IMR-90 (cell line): Measurements from ENCODE around the gene CLPTM1. TPM values are rescaled to one million over a fixed set of nuclear protein-coding genes. Genes with fewer than 3 reads are reported as not detected.
A peak's percentile ranks its signal among the peaks of the same experiment; 100 is the strongest.

Experiments
- ATAC-seq: fragments of 200-7000 bp; cut with Tn5 transposase; 2 replicates; pipeline ENCODE4 v1.9.1; 2020; ENCODE audit warnings: low read depth, mild to moderate bottlenecking, moderate library complexity
- BruUV-seq: library from RNA; stranded (reverse); fragments of 400-500 nt; replicated peaks from 2 replicates; lab custom pipeline; 2021; lab: Mats Ljungman, UMichigan
- CTCF ChIA-PET: fragments of 300-600 bp; formaldehyde crosslinking; extraction: SDS; loops from one replicate; lab custom pipeline; 2021; ENCODE audit warnings: antibody characterized with exemption; lab: Yijun Ruan, JAX
- POLR2A ChIA-PET: fragments of 300-600 bp; sonication (Branson Sonifier 250); formaldehyde crosslinking; loops from one replicate; lab custom pipeline; 2022; ENCODE audit warnings: antibody characterized with exemption; ENCODE audit not compliant: unreplicated experiment; lab: Charles Lee
- DNase-seq: peaks from one replicate; pipeline ENCODE4 v3.0.0; 2013
- H2AFZ ChIP-seq: replicated peaks from 2 replicates; pipeline ENCODE3; 2013; ENCODE audit warnings: low read length, mild to moderate bottlenecking; ENCODE audit not compliant: poor library complexity
- H2AK5ac ChIP-seq: 2 replicates; pipeline ENCODE4 v1.6.1; 2013; ENCODE audit warnings: low read depth, low read length, inconsistent platforms
- H2AK9ac ChIP-seq: replicated peaks from 2 replicates; pipeline ENCODE3; 2013; ENCODE audit warnings: mild to moderate bottlenecking, low read depth, low read length, moderate library complexity; ENCODE audit not compliant: poor library complexity
- H2BK120ac ChIP-seq: 2 replicates; pipeline ENCODE4 v1.6.1; 2013; ENCODE audit warnings: low read depth, low read length, inconsistent platforms
- H2BK15ac ChIP-seq: 3 replicates; pipeline ENCODE4 v1.6.1; 2013; ENCODE audit warnings: low read depth, low read length, inconsistent platforms
- H2BK20ac ChIP-seq: 2 replicates; pipeline ENCODE4 v1.6.1; 2013; ENCODE audit warnings: low read depth, mild to moderate bottlenecking, inconsistent platforms, low read length, moderate library complexity
- H2BK5ac ChIP-seq: 2 replicates; pipeline ENCODE4 v1.6.1; 2013; ENCODE audit warnings: mild to moderate bottlenecking, low read depth, low read length, inconsistent platforms; ENCODE audit not compliant: poor library complexity, severe bottlenecking
- H3K14ac ChIP-seq: replicated peaks from 2 replicates; pipeline ENCODE4 v1.6.1; 2013; ENCODE audit warnings: low read depth, low read length, inconsistent platforms
- H3K18ac ChIP-seq: 2 replicates; pipeline ENCODE4 v1.6.1; 2013; ENCODE audit warnings: low read depth, low read length, control low read depth
- H3K23ac ChIP-seq: 2 replicates; pipeline ENCODE4 v1.6.1; 2013; ENCODE audit warnings: low read depth, low read length, inconsistent platforms
- H3K27ac ChIP-seq: 2 replicates; pipeline ENCODE4 v1.5.1; 2013; ENCODE audit warnings: mild to moderate bottlenecking, control low read depth, low read length; ENCODE audit not compliant: insufficient read depth
- H3K27me3 ChIP-seq: 2 replicates; pipeline ENCODE4 v1.6.1; 2013; ENCODE audit warnings: low read length; ENCODE audit not compliant: control insufficient read depth, insufficient read depth
- H3K36me3 ChIP-seq: 2 replicates; pipeline ENCODE4 v1.6.1; 2013; ENCODE audit warnings: low read length, mixed read lengths; ENCODE audit not compliant: control insufficient read depth, insufficient read depth
- H3K4ac ChIP-seq: 2 replicates; pipeline ENCODE4 v1.6.1; 2013; ENCODE audit warnings: low read depth, low read length, inconsistent platforms
- H3K4me1 ChIP-seq: 2 replicates; pipeline ENCODE4 v1.6.1; 2013; ENCODE audit warnings: low read length, mixed read lengths; ENCODE audit not compliant: control insufficient read depth, insufficient read depth
- H3K4me2 ChIP-seq: 2 replicates; pipeline ENCODE4 v1.6.1; 2013; ENCODE audit warnings: low read depth, mild to moderate bottlenecking, control low read depth, low read length, moderate library complexity
- H3K4me3 ChIP-seq: 2 replicates; pipeline ENCODE4 v1.5.1; 2013; ENCODE audit warnings: low read depth, mild to moderate bottlenecking, control low read depth, low read length, moderate library complexity; ENCODE audit not compliant: insufficient read depth
- H3K56ac ChIP-seq: 2 replicates; pipeline ENCODE4 v1.6.1; 2013; ENCODE audit warnings: low read length, inconsistent platforms; ENCODE audit not compliant: insufficient read depth; ENCODE audit errors: extremely low read depth
- H3K79me1 ChIP-seq, 2 experiments: 2 replicates each; pipeline ENCODE4 v1.6.1; 2013; ENCODE audit warnings: low read length in 2 of 2, inconsistent platforms in 1 of 2, low read depth in 1 of 2
- H3K9ac ChIP-seq: 2 replicates; pipeline ENCODE4 v1.6.1; 2013; ENCODE audit warnings: low read depth, low read length, control low read depth
- H3K9me1 ChIP-seq: 2 replicates; pipeline ENCODE4 v1.6.1; 2013; ENCODE audit warnings: low read length, inconsistent platforms; ENCODE audit not compliant: insufficient read depth
- H3K9me3 ChIP-seq: 2 replicates; pipeline ENCODE4 v1.6.1; 2013; ENCODE audit warnings: low read length; ENCODE audit not compliant: control insufficient read depth, insufficient read depth
- H4K20me1 ChIP-seq: 2 replicates; pipeline ENCODE4 v1.6.1; 2013; ENCODE audit warnings: low read length, inconsistent platforms; ENCODE audit not compliant: insufficient read depth
- H4K5ac ChIP-seq: 2 replicates; pipeline ENCODE4 v1.6.1; 2013; ENCODE audit warnings: mild to moderate bottlenecking, low read depth, low read length, control low read depth
- H4K8ac ChIP-seq, 2 experiments: 2 replicates each; pipeline ENCODE4 v1.6.1; 2013; ENCODE audit warnings: low read depth in 2 of 2, low read length in 2 of 2, control low read depth in 1 of 2, inconsistent platforms in 1 of 2
- H4K91ac ChIP-seq: 2 replicates; pipeline ENCODE4 v1.6.1; 2013; ENCODE audit warnings: low read depth, low read length, inconsistent platforms; ENCODE audit not compliant: insufficient read depth
- BHLHE40 ChIP-seq: fragments of 150-350 bp; IDR thresholded peaks from 2 replicates; pipeline ENCODE4 v1.6.1; 2016; ENCODE audit warnings: mild to moderate bottlenecking, low read depth, low read length
- CHD1 ChIP-seq: IDR thresholded peaks from 2 replicates; pipeline ENCODE4 v1.6.1; 2012; ENCODE audit warnings: low read depth, low read length, improper control_type of control experiment
- CTCF ChIP-seq: conservative IDR thresholded peaks from 2 replicates; pipeline ENCODE4 v1.5.1; 2012; ENCODE audit warnings: mild to moderate bottlenecking, low read depth, low read length, improper control_type of control experiment
- ELK1 ChIP-seq: fragments of 150-350 bp; IDR thresholded peaks from 2 replicates; pipeline ENCODE4 v1.6.1; 2016; ENCODE audit warnings: low read depth, mild to moderate bottlenecking, low read length, moderate library complexity, borderline replicate concordance
- FOS ChIP-seq: fragments of 150-350 bp; IDR thresholded peaks from 2 replicates; pipeline ENCODE4 v1.6.1; 2016; ENCODE audit warnings: low read depth, low read length
- MAFK ChIP-seq: IDR thresholded peaks from 2 replicates; pipeline ENCODE4 v1.6.1; 2012; ENCODE audit warnings: low read depth, low read length, improper control_type of control experiment
- MAZ ChIP-seq: IDR thresholded peaks from 2 replicates; pipeline ENCODE4 v1.6.1; 2012; ENCODE audit warnings: low read depth, mild to moderate bottlenecking, low read length, improper control_type of control experiment, moderate library complexity, borderline replicate concordance
- MXI1 ChIP-seq: IDR thresholded peaks from 2 replicates; pipeline ENCODE4 v1.6.1; 2012; ENCODE audit warnings: low read depth, mild to moderate bottlenecking, low read length, moderate library complexity, borderline replicate concordance
- NFE2L2 ChIP-seq: fragments of 150-350 bp; IDR thresholded peaks from 2 replicates; pipeline ENCODE4 v1.6.1; 2016; ENCODE audit warnings: low read depth, mild to moderate bottlenecking, low read length
- POLR2A ChIP-seq: IDR thresholded peaks from 2 replicates; pipeline ENCODE4 v1.6.1; 2012; ENCODE audit warnings: mild to moderate bottlenecking, low read depth, low read length
- RAD21 ChIP-seq: IDR thresholded peaks from 2 replicates; pipeline ENCODE4 v1.6.1; 2012; ENCODE audit warnings: low read length, improper control_type of control experiment
- RCOR1 ChIP-seq: IDR thresholded peaks from 2 replicates; pipeline ENCODE4 v1.6.1; 2012; ENCODE audit warnings: mild to moderate bottlenecking, low read length, improper control_type of control experiment; ENCODE audit not compliant: insufficient replicate concordance
- RFX5 ChIP-seq: IDR thresholded peaks from 2 replicates; pipeline ENCODE4 v1.8.0; 2012; ENCODE audit warnings: low read depth, mild to moderate bottlenecking, low read length, moderate library complexity
- SMC3 ChIP-seq: fragments of 150-350 bp; IDR thresholded peaks from 2 replicates; pipeline ENCODE4 v1.6.1; 2016; ENCODE audit warnings: low read depth, mild to moderate bottlenecking, antibody characterized with exemption, low read length, moderate library complexity
- WGBS, 2 experiments: methylation state at CpG; one replicate each; pipeline versions ENCODE4 v1.1.5 to v1.1.7; 2013; ENCODE audit warnings: missing lambda C conversion rate in 2 of 2; ENCODE audit not compliant: insufficient read length in 1 of 2; ENCODE audit errors: extremely low coverage in 2 of 2; 5-methylcytosine and 5-hydroxymethylcytosine counted together
- dilution Hi-C: fragments of 300-500 bp; cut with HindIII; formaldehyde crosslinking; loops from one replicate; pipeline ENCODE4 v1.14.3; 2018; ENCODE audit warnings: low sequenced_read_pairs; ENCODE audit not compliant: unreplicated experiment
- in situ Hi-C: fragments of 300-500 bp; cut with MboI; formaldehyde crosslinking; loops from 3 replicates; pipeline ENCODE4 v1.14.3; 2019; ENCODE audit warnings: low sequenced_read_pairs, inconsistent platforms, mixed read lengths
- intact Hi-C: fragments of 100-400 bp; cut with micrococcal nuclease; formaldehyde crosslinking; loops from 2 replicates; pipeline ENCODE4 v1.10.0; 2022
- polyA plus RNA-seq, 3 experiments: library from polyadenylated mRNA; depleted of rRNA; stranded (reverse); fragments of >200 nt; gene quantifications; 2 replicates each; pipeline ENCODE4 v1.2.3, GENCODE V29; 2012; ENCODE audit warnings: low replicate concordance in 1 of 3
- total RNA-seq: library from RNA; depleted of rRNA; stranded (reverse); fragments of >200 nt; gene quantifications from 2 replicates; pipeline ENCODE4 v1.2.3, GENCODE V29; 2012

Gene CLPTM1
- total and polyA plus RNA-seq, 2 of the 4 experiments (the other 2 are of a cell fraction): 23.8 to 88.8 TPM

- Histone ChIP-seq H2BK120ac (no peak within 1 kb of the TSS), H3K79me1 (peaks cover 21 to 37% of the 10 kb centered on the region in 2 experiments), H2BK5ac (peak within 1 kb of the TSS; percentile 82), H4K20me1 (peaks cover 45% of the 10 kb centered on the region), H3K4ac (peak within 1 kb of the TSS; percentile 88), H2AK9ac (peak within 1 kb of the TSS; percentile 100), H2AK5ac (peak within 1 kb of the TSS; percentile 94), H4K8ac (peak within 1 kb of the TSS; percentile 75 to 97), H3K23ac (peak within 1 kb of the TSS; percentile 76), H3K9ac (peak within 1 kb of the TSS; percentile 95), H2BK15ac (no peak within 1 kb of the TSS), H3K18ac (peak within 1 kb of the TSS; percentile 76; the same call in 1 of the 2 replicates), H3K9me1 (peaks cover 14% of the 10 kb centered on the region), H2AFZ (peak within 1 kb of the TSS; percentile 96), H3K27me3 (no peaks in the 10 kb centered on the region), H3K27ac (peak within 1 kb of the TSS; percentile 95), H3K56ac (peak within 1 kb of the TSS; percentile 85), H4K5ac (peak within 1 kb of the TSS; percentile 77), H3K4me3 (peak within 1 kb of the TSS; percentile 91), H2BK20ac (no peak within 1 kb of the TSS), H3K14ac (peak within 1 kb of the TSS; percentile 91), H3K4me2 (peak within 1 kb of the TSS; percentile 93), H3K36me3 (peaks cover 35% of the 10 kb centered on the region), H4K91ac (peak within 1 kb of the TSS; percentile 94), H3K9me3 (no peaks in the 10 kb centered on the region), H3K4me1 (peaks cover 11% of the 10 kb centered on the region)
- 5% methylated on average over 37 of the region's 62 CpGs; no CpG with 5 or more reads in 1 of the 2 experiments for WGBS, 2 experiments
- in situ Hi-C loops: no loop called here
- CTCF ChIA-PET: interaction anchor here (0.9 kb wide), 1 partner anchor 20 kb away, joined by 5 read pairs; no protein-coding TSS in a partner anchor
- POLR2A ChIA-PET: interaction anchor here (0.6 to 1.0 kb wide), 4 partner anchors 15 to 325 kb away, joined by 3 to 8 read pairs (median 6); partner anchors contain the start of gene TRAPPC6A
- BruUV-seq: TSS peak; percentile 56
- intact Hi-C loops: no loop called here
- DNase-seq (peak; percentile 86), ATAC-seq (peak; percentile 94)
- dilution Hi-C loops: no loop called here
- TF ChIP-seq FOS (no peak), MAZ (peak; percentile 95), SMC3 (no peak), MAFK (no peak), RFX5 (no peak), NFE2L2 (no peak), RAD21 (no peak), CTCF (no peak), CHD1 (no peak), BHLHE40 (peak; percentile 15; the same call in 1 of the 2 replicates), POLR2A (peak; percentile 94), MXI1 (peak; percentile 8; the same call in 1 of the 2 replicates), RCOR1 (no peak), ELK1 (no peak)
Measured at GRCh38 chr19:45038931-45039893, 84.0 kb downstream of the CLPTM1 start, which contains the start of gene CLASRP. CLASRP (plus strand) TSS chr19:45039045; CDS start chr19:45040213, 1,168 bp downstream.
